ENCODE measurements around the gene TBCD.

The TBCD gene

DNA sequence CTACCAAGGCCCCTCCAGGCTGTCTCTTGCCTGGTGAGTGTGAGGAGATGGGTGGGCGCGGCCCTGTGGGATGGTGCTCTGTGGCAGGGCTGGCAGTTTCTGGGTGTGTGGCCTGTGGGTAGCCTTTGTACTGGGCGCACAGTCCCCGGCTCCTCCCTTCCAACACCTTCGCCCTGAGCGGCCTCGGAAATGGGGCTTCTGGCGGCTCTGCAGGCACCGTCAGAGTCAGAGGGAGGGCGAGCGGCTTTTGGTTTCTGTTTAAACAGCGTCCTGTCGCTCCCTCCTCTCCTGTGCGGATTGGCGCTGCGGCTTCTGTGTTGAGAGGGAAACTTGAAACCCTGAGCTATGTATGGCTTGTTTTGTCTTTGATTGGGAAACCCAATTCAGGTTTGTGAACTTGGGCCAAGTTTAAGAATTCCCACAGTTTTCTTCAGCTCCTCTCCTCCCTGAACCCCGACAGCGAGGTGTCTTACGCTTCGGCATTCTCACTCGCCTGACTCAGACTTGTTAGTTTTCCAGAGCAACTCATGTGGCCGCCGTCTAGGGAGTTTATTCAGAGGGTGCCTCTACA, 96.2 kb downstream of the TBCD start:
- DNase-seq (ENCODE audit: extremely low read depth in 1 of 2, low read depth in 1 of 2), result peak in 1 of 2 donors; percentile 40

DNA sequence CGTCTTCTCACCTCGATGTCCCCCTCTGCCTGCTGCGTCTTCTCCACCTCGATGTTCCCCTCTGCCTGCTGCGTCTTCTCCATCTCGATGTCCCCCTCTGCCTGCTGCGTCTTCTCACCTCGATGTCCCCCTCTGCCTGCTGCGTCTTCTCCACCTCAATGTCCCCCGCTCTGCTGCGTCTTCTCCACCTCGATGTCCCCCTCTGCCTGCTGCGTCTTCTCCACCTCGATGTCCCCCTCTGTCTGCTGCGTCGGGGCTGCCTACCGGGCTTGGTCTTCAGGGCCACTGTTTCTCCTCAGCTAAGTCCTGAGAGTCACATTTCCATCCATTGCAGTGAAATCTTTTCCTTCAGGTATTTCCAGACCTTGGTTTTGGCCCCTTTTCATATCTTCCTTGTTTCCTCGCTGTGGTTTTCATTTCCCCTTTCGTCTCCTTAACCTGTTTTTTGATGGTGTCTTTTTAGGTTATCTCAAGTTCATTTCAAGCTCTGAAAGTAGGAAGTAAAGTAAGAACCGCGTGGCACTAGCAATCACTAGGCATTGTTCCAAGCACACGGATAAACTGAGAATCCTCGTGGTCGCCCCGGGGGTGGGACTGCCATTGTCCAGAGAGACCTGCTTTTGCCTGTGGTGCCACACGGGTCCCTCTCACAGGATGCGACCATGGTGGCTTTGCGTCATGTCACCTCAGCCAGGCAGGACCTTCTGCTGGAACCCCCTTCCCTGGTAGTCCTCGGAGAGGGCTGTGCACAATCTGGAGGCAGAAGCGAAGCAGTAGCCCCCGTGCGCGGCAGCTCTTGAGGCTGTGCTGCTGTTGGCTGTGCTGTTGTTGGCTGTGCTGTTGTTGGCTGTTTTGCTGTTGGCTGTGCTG, 97.4 kb downstream of the TBCD start:
- no peak for DNase-seq (ENCODE audit: extremely low read depth in 1 of 2, low read depth in 1 of 2)

- no peak for DNase-seq (ENCODE audit: extremely low read depth in 1 of 2, low read depth in 1 of 2)
Observed at GRCh38 chr17:82851381-82851780, 99.5 kb downstream of the TBCD start.

DNA sequence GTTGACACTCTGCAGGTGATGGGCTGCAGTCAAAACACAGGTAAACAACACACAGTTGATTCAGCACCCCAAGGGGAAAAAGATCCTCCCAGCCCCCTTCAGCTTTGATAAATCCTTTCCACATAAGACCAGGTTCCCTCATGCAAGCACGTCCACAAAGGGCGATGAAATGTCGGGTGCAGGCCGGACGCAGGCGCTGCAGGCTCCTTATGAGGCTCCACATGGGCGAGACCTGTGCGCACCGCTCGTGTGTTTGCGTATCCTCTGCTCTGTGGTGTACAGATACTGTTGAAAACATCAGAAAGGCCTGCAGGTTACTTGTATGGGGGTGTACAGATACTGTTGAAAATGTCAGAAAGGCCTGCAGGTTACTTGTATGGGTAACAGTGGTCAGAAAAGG, 102.4 kb downstream of the TBCD start:
- DNase-seq (ENCODE audit: extremely low read depth in 1 of 2, low read depth in 1 of 2), result no peak

GRCh38 chr17:82856361-82856760, 104.5 kb downstream of the TBCD start:
- no peak for DNase-seq (ENCODE audit: extremely low read depth in 1 of 2, low read depth in 1 of 2)

DNA sequence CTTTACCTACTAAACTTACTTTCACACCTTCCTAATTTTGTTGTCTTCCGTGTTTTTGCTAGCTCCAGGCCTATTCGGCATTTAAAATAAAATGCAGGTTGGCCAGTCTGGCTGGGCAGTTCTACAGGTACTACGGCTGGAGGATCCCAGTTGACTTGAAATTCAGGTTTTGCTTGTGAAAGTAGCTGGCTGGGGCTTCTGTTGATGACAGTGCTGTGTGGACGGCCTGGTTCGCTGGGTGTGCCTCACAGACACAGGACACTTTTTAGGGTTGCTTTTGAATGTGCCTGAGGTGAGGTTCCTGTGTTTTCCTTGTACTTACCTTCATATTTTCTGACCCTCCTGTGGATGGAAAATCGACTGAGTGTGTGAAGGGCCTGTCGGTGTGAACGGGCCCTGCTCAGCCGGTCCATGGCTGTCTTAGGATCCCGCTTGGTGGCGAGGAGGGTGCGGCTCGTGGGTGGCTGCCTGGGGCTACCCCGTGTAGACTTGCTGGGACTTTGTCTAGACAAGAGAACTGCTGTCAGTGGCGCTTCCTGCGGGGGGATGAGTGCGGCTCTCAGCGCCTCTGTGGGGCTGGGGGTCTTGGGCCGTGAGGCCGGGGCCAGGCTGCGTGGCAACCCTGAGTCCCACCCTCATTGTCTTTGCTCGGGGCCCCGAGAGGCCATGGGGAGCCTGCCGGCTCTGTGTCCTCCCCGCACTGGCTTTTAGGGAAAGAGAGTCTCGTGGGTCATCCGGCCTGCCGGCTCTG, 106.7 kb downstream of the TBCD start:
- no peak for DNase-seq (ENCODE audit: extremely low read depth in 1 of 2, low read depth in 1 of 2)

GRCh38 chr17:82859431-82860403, 107.9 kb downstream of the TBCD start:
- DNase-seq (ENCODE audit: extremely low read depth in 1 of 2, low read depth in 1 of 2), result peak in 1 of 2 donors; percentile 53

- DNase-seq (ENCODE audit: extremely low read depth in 1 of 2, low read depth in 1 of 2), result no peak
Observed at GRCh38 chr17:82860606-82861392, 108.9 kb downstream of the TBCD start.

- DNase-seq (ENCODE audit: extremely low read depth in 1 of 2, low read depth in 1 of 2), result no peak
Observed at GRCh38 chr17:82861393-82861775, 109.5 kb downstream of the TBCD start.

DNA sequence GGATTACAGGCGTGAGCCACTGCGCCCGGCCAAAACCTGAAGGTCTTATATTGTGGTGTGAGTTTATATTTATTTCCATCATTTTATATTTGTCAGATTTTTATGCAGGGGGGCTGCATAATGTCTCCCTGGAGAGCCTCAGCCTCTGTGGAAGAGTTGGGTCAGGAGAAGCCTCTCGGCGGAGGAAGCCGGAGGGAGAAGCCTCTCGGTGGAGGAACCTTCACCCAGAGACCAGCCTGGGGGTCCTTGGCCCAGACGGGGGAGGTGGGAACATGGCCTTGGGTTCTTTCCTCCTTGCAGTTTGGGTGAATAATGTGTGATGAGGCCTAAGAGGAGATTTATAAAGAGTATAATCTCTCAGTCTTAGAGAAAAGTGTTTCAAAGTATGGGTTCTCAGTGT, 110.3 kb downstream of the TBCD start:
- DNase-seq (ENCODE audit: extremely low read depth in 1 of 2, low read depth in 1 of 2), result no peak

GRCh38 chr17:82862737-82863382, 111.0 kb downstream of the TBCD start:
- DNase-seq (ENCODE audit: extremely low read depth in 1 of 2, low read depth in 1 of 2), result no peak

GRCh38 chr17:82863383-82863940, 111.6 kb downstream of the TBCD start:
- DNase-seq (ENCODE audit: extremely low read depth in 1 of 2, low read depth in 1 of 2), result no peak

DNA sequence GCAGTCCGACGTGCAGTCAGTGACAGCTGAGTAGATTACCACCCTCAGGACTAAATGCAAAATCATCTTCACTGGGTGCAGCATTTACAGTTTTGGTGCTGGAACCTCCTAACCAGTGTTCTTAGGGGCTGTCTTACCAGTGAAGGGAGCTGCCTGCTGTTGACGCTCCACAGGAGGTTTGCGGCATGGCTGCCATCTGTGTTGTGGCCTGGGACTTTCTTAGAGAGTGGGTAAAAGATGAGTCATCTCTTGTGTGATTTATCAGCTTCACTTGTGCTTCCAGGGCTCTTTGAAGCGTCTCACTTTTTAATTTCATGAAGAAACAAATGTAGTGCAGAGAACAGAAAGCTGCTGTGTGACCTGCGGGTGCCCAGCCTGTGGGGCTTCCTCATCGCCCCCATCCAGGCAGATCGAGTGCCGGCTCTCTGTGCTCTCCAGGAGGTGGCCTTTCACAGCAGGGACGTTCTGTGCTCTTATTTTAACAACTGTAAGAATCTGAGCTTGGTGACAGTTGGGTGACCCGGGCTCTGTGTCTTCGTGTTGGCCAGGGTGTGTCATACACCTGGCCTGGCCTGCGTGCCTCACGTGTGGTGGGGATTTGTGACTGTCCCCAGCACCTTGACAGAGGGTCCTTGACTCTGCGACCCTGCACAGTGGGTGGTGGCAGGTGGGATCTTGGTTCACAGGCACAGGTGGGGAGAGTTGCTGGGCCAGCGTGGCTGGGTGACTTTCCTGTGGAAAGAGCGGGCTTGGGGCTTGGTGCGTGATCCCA, 112.3 kb downstream of the TBCD start:
- DNase-seq (ENCODE audit: extremely low read depth in 1 of 2, low read depth in 1 of 2), result peak; percentile 63 to 90

DNA sequence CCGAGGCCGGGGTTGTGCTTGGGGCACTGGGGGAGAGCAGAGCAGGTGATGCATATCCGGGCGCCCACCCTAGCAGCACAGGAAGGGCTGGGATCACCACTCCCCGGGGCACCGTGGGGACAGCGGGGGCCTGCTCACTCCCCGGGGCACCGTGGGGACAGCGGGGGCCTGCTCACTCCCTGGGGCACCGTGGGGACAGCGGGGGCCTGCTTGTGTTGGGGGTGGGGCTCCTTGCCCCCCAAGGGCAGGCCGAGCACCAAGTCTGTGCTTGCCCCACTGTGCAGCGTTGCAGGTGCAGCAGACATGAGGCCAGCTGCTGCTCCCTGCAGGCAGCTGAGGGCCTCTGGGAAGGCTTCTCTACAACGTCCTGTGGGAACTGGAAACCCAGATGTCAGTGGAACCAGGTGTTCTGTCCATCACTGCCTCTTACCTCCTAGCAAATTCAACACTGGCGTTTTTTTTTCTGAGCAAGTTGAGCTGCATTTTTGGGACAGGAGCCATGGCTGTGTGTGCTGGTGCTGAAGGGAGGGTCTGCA, 112.9 kb downstream of the TBCD start:
- DNase-seq (ENCODE audit: extremely low read depth in 1 of 2, low read depth in 1 of 2), result no peak

DNA sequence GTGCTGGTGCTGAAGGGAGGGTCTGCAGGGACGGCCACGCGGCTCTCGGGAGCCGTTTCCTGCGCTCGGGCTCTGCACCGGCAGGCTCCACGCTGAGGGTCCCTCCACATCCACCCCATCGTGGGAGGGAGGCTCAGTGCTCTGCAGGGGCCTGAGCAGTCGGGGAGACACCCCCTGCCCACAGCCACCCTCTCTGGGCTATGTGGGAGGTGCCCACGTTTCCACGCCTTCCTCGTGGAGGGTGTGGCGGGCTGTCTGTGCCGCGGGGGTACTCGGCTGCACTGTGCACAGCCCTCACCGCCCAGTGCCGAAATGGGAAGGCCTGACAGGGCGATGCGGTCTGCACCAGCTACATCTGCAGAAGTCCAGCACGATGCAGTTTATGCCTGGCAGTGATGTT, 113.4 kb downstream of the TBCD start:
- DNase-seq (ENCODE audit: extremely low read depth in 1 of 2, low read depth in 1 of 2), result no peak

DNA sequence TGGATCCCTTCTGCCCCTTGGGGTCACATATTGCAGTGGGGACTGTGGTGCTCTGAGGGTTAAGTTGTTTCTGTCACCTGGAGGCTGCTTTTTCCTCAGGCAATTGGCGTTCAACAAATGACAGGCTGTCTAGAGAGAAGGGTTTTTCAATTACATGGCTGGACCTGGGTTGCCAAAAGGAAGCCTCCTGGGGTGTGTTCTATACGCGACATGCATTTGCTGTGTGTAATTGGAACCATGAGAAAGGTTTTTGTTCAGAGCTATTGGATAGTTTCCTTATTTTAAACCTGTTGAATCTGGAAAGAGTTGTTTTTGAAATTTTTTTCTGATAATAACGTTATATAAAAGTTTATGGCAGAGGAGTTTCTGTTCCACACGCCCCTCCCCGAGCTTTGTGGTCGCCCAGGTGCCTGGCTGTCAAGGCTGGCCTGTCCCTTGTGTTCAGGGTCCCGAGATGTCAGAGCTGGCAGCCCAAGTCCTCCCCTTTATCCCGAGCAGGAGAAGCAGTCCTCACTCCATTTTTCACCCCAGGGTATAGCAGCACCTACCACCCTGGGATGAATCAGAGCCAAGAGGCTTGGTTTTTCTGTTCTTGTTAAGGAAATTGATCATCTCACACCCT, 114.0 kb downstream of the TBCD start:
- no peak for DNase-seq (ENCODE audit: extremely low read depth in 1 of 2, low read depth in 1 of 2)

DNA sequence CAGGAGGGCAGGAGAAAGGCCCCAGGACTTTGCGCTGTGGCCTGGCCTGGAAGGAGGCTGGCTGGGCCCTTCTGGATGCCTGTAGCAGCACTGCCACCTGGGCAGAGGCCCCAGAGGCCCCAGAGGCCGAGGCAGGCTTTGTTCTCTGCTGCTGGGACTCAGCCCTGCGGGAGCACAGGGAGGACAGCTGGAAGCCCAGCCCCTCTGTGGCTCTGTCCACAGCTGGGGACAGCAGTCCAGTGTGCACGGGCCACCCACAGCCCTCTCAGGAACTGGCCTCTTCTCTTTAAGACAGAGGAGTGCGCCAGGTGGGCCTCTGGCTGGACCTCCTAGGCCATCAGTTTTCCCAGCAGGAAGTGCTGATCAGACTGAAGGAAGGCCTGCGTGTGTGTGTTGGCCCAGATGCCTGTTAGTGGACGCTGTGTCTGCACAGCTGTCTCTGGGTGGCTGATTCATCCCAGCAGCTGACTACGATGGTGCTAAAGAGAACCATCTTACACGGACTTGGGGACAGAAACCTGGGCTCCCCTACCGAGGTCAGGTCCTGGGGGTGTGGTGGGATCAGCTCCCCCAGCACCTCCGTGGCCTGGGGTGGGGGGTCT, 114.8 kb downstream of the TBCD start:
- no peak for DNase-seq (ENCODE audit: extremely low read depth in 1 of 2, low read depth in 1 of 2)
